Aorta (tissue), 5 donors: ENCODE measurements around the gene TLE7. TPM values are rescaled to one million over a fixed set of nuclear protein-coding genes. Genes with fewer than 3 reads are reported as not detected.
A peak's percentile ranks its signal among the peaks of the same experiment; 100 is the strongest.

ENCODE experiments used
- ATAC-seq: fragments of 200-7000 bp; cut with Tn5 transposase; one replicate; pipeline ENCODE4 v1.9.1; 2022; ENCODE audit warnings: moderate library complexity; ENCODE audit not compliant: low FRiP score
- DNase-seq, 2 donors: peaks; one replicate each; pipeline ENCODE4 v3.0.0-alpha.2; 2020
- H3K27ac ChIP-seq, 2 donors: one replicate each; pipeline ENCODE4 v1.5.1; 2013; ENCODE audit warnings: low read length in 2 of 2, mild to moderate bottlenecking in 2 of 2, moderate library complexity in 2 of 2, control low read depth in 1 of 2, inconsistent platforms in 1 of 2, low read depth in 1 of 2
- H3K27me3 ChIP-seq, 2 donors: one replicate each; pipeline ENCODE4 v1.6.1; 2013; ENCODE audit warnings: control low read depth in 1 of 2, low read length in 1 of 2, mild to moderate bottlenecking in 1 of 2, moderate library complexity in 1 of 2; ENCODE audit not compliant: insufficient read depth in 2 of 2, control insufficient read depth in 1 of 2
- H3K36me3 ChIP-seq, 2 donors: one replicate each; pipeline ENCODE4 v1.6.1; 2013; ENCODE audit warnings: control low read depth in 1 of 2, low read length in 1 of 2, mild to moderate bottlenecking in 1 of 2; ENCODE audit not compliant: insufficient read depth in 2 of 2, control insufficient read depth in 1 of 2
- H3K4me1 ChIP-seq, 2 donors: one replicate each; pipeline ENCODE4 v1.6.1; 2013; ENCODE audit warnings: low read length in 2 of 2, control low read depth in 1 of 2, mild to moderate bottlenecking in 1 of 2, moderate library complexity in 1 of 2; ENCODE audit not compliant: insufficient read depth in 2 of 2, control insufficient read depth in 1 of 2
- H3K4me3 ChIP-seq, 2 donors: one replicate each; pipeline ENCODE4 v1.5.1; 2013; ENCODE audit warnings: low read length in 2 of 2, control low read depth in 1 of 2, mild to moderate bottlenecking in 1 of 2
- H3K9me3 ChIP-seq: one replicate; pipeline ENCODE4 v1.6.1; 2013; ENCODE audit warnings: mild to moderate bottlenecking, low read length; ENCODE audit not compliant: control insufficient read depth
- WGBS, 2 donors: extraction: QIAGEN DNeasy Blood & Tissue Kit; methylation state at CpG; one replicate each; pipeline ENCODE4 v1.1.7; 2013; 5-methylcytosine and 5-hydroxymethylcytosine counted together
- intact Hi-C, 2 donors: fragments of 100-400 bp; cut with DNase I; formaldehyde crosslinking; loops; one replicate each; pipeline versions ENCODE4 v1.14.2 to v1.15.0; 2022
- polyA plus RNA-seq, 2 donors: library from polyadenylated mRNA; stranded (reverse); fragments of 200-250 nt; gene quantifications; one replicate each; pipeline ENCODE4 v1.2.3, GENCODE V29; 2013
- total RNA-seq, 2 donors: library from RNA; stranded (reverse); fragmentation: NEBNext Ultra II Directional; extraction: Animal tissue kit (Norgen Biotek cat#: 25700); gene quantifications; one replicate each; pipeline ENCODE4 v1.2.1, GENCODE V29; 2021
- donor health status: healthy with polysubstance abuse.
- donor health status: Bipolar disorder and iron deficiency.
- donor health status: DM: no; HTN: no; CAD: no.
- donor health status: DM: no; HTN: no; CAD: no.
- donor health status: DM: yes; HTN: yes; CAD: no.

TLE7 gene
- total and polyA plus RNA-seq, 4 donors: not detected

GRCh38 chr16:71413341-71413740 is 28.5 kb downstream of the TLE7 start:
- H3K27me3 ChIP-seq: no peaks in the 10 kb centered on the region
- intact Hi-C loops: loop anchor here (2.0 kb wide), 1 partner anchor 87 kb away; no protein-coding TSS in a partner anchor
- H3K4me3 ChIP-seq: no peak overlapping the region
- no peaks in the 10 kb centered on the region for H3K9me3 ChIP-seq
- ATAC-seq: no peak
- WGBS, 2 donors: 58 to 74% methylated on average over 4 of the region's 4 CpGs
- H3K4me1 ChIP-seq: no peaks in the 10 kb centered on the region
- no peak overlapping the region for H3K27ac ChIP-seq
- H3K36me3 ChIP-seq: no peaks in the 10 kb centered on the region
- DNase-seq: no peak

- Histone ChIP-seq H3K27me3 (no peaks in the 10 kb centered on the region), H3K4me1 (no peaks in the 10 kb centered on the region), H3K36me3 (no peaks in the 10 kb centered on the region), H3K27ac (no peak overlapping the region), H3K4me3 (no peak overlapping the region), H3K9me3 (no peaks in the 10 kb centered on the region)
- intact Hi-C loops: loop anchor here (2.0 kb wide), 1 partner anchor 88 kb away; no protein-coding TSS in a partner anchor
- ATAC-seq (peak; percentile 59), DNase-seq (peak in 1 of 2 donors; percentile 60)
- WGBS, 2 donors: 8% methylated on average over 24 of the region's 24 CpGs
Measured at GRCh38 chr16:71412270-71413160, 29.3 kb downstream of the TLE7 start.

- ATAC-seq (no peak), DNase-seq (no peak)
- H3K27ac ChIP-seq: no peak overlapping the region
- H3K36me3 ChIP-seq: no peaks in the 10 kb centered on the region
- H3K4me1 ChIP-seq: no peaks in the 10 kb centered on the region
- H3K4me3 ChIP-seq: no peak overlapping the region
- WGBS, 2 donors: 72 to 84% methylated on average over 5 of the region's 5 CpGs
- intact Hi-C loops: no loop called here
- no peaks in the 10 kb centered on the region for H3K27me3 ChIP-seq
- H3K9me3 ChIP-seq: no peaks in the 10 kb centered on the region
Measured at GRCh38 chr16:71410146-71410545, 31.7 kb downstream of the TLE7 start.

GRCh38 chr16:71409011-71409775 is 32.7 kb downstream of the TLE7 start:
- no peak overlapping the region for H3K27ac ChIP-seq
- no peak overlapping the region for H3K4me3 ChIP-seq
- ATAC-seq: no peak
- DNase-seq: no peak
- intact Hi-C loops: no loop called here
- H3K36me3 ChIP-seq: no peaks in the 10 kb centered on the region
- H3K4me1 ChIP-seq: no peaks in the 10 kb centered on the region
- H3K27me3 ChIP-seq: no peaks in the 10 kb centered on the region
- peaks cover 1% of the 10 kb centered on the region for H3K9me3 ChIP-seq
- WGBS, 2 donors: 53 to 54% methylated on average over 16 of the region's 16 CpGs

GRCh38 chr16:71408536-71408935 is 33.3 kb downstream of the TLE7 start:
- H3K27me3 ChIP-seq: no peaks in the 10 kb centered on the region
- peaks cover 1% of the 10 kb centered on the region for H3K9me3 ChIP-seq
- no peak for ATAC-seq
- 47 to 48% methylated on average over 3 of the region's 3 CpGs for WGBS, 2 donors
- no peak for DNase-seq
- no peaks in the 10 kb centered on the region for H3K36me3 ChIP-seq
- no peaks in the 10 kb centered on the region for H3K4me1 ChIP-seq
- no peak overlapping the region for H3K27ac ChIP-seq
- H3K4me3 ChIP-seq: no peak overlapping the region
- intact Hi-C loops: no loop called here

- H3K27me3 ChIP-seq: no peaks in the 10 kb centered on the region
- no peak for ATAC-seq
- H3K4me1 ChIP-seq: no peaks in the 10 kb centered on the region
- no peak overlapping the region for H3K4me3 ChIP-seq
- 70 to 73% methylated on average over 1 of the region's 1 CpG for WGBS, 2 donors
- H3K27ac ChIP-seq: no peak overlapping the region
- no peak for DNase-seq
- no peaks in the 10 kb centered on the region for H3K36me3 ChIP-seq
- H3K9me3 ChIP-seq: peaks cover 1% of the 10 kb centered on the region
- intact Hi-C loops: no loop called here
Measured at GRCh38 chr16:71407731-71408130, 34.1 kb downstream of the TLE7 start.

- no peak overlapping the region for H3K27ac ChIP-seq
- intact Hi-C loops: no loop called here
- peaks cover 1% of the 10 kb centered on the region for H3K9me3 ChIP-seq
- H3K27me3 ChIP-seq: no peaks in the 10 kb centered on the region
- WGBS, 2 donors: 67 to 71% methylated on average over 8 of the region's 8 CpGs
- no peaks in the 10 kb centered on the region for H3K4me1 ChIP-seq
- ATAC-seq (no peak), DNase-seq (no peak)
- no peaks in the 10 kb centered on the region for H3K36me3 ChIP-seq
- H3K4me3 ChIP-seq: no peak overlapping the region
Measured at GRCh38 chr16:71406724-71407123, 35.1 kb downstream of the TLE7 start.

- Histone ChIP-seq H3K36me3 (no peaks in the 10 kb centered on the region), H3K27ac (no peak overlapping the region), H3K4me1 (no peaks in the 10 kb centered on the region), H3K4me3 (no peak overlapping the region), H3K27me3 (no peaks in the 10 kb centered on the region), H3K9me3 (peaks cover 1% of the 10 kb centered on the region)
- no peak for ATAC-seq
- intact Hi-C loops: no loop called here
- 87 to 90% methylated on average over 5 of the region's 5 CpGs for WGBS, 2 donors
- DNase-seq: no peak
Measured at GRCh38 chr16:71406316-71406715, 35.5 kb downstream of the TLE7 start.
